Heart left ventricle (tissue), 13 donors: ENCODE results near the gene VSX2.

ENCODE experiments used
- CTCF ChIP-seq, 12 donors: fragments of 200-600 bp; sonication (generic) in 4 of 12; IDR thresholded peaks; one replicate each; pipeline versions ENCODE4 v1.5.0 to v1.8.0; 2018 to 2022; ENCODE audit warnings: antibody characterized with exemption in 12 of 12, mild to moderate bottlenecking in 5 of 12
- POLR2A ChIP-seq, 2 donors: fragments of 450-650 bp; IDR thresholded peaks; one replicate each; pipeline ENCODE4 v1.6.1; 2017; ENCODE audit warnings: antibody characterized with exemption in 2 of 2, mild to moderate bottlenecking in 2 of 2, moderate library complexity in 2 of 2
- donor health status: ischemic (EF 13 %, LVEDD 7.1; RV severe dilation, severe dysfunction).
- donor health status: DM: no; HTN: yes; CAD: no.
- donor health status: DM: no; HTN: no; CAD: no.
- donor health status: ischemic (EF 25% LVEDD 6.9; RV normal size, moderate dysfunction).
- donor health status: ischemic (EF 25% LVEDD 5.7; RV mildly dilated, moderate dysfunction).
- donor health status: ischemic (EF 35%, LVEDD 5.7; RV mildly dilated, moderate dysfunction).
- donor health status: nonischemic (EF 11% LVEDD 7.7; RV severe dilation, severe dysfunction).
- donor health status: DM: yes; HTN: yes; CAD: no.
- donor health status: PGD.
- donor health status: ischemic (EF 29% LVEDD 5.4; RV normal size, mild dysfunction).
- donor health status: nonischemic (EF 23%, LVEDD 6.1; RV moderate dilation, normal function).

DNA sequence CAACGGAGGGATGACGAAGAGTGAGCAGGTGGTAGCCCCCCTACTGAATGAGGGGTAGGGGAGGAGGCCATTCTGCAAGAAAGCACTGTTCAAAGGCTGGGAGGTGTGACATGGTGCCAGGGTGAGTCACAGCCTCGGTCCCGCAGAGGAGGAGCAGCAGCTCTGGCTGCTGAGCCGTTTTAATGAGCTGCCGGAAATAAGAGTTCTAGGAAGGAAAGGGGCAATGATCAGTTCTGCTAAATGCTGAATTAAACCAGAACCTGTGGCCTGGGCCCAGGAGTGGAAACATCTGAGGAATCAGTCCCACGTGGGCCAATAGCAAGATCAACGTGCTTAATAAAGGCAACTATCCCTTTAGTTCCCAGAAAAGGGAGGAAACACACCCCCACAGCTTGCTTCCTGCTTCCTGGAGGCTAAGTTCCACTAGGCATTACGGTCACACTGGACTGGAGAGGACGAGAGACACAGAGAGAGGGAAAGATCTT lies 59.9 kb downstream of the VSX2 start:
- TF ChIP-seq CTCF (IDR thresholded peaks at IDR 0.05) (no peak), POLR2A (IDR thresholded peaks at IDR 0.05) (no peak)
